Keratinocyte (primary cell): ENCODE data around the gene SMCO3. TPM values are rescaled to one million over a fixed set of nuclear protein-coding genes. Genes with fewer than 3 reads are reported as not detected.

Experiments used
- DNase-seq: peaks from one replicate; pipeline ENCODE4 v3.0.0-alpha.2; 2011; ENCODE audit warnings: low read depth, missing footprints, low spot score
- FAIRE-seq: peaks from 2 replicates; lab custom pipeline; 2011; peaks lifted over from hg19 to GRCh38; lab: Jason Lieb, UNC
- H2AFZ ChIP-seq: 2 replicates; pipeline ENCODE4 v1.6.0; 2012; ENCODE audit warnings: low read length, control low read depth, inconsistent platforms; ENCODE audit not compliant: control insufficient read depth
- H3K27ac ChIP-seq: 2 replicates; pipeline ENCODE4 v1.5.1; 2011; ENCODE audit warnings: low read length; ENCODE audit not compliant: control insufficient read depth, insufficient read depth
- H3K27me3 ChIP-seq: 3 replicates; pipeline ENCODE4 v1.6.0; 2011; ENCODE audit warnings: low read length; ENCODE audit not compliant: control insufficient read depth, insufficient read depth; ENCODE audit errors: extremely low read depth
- H3K36me3 ChIP-seq, 2 experiments: 2 replicates in 1 of 2; 3 replicates in 1 of 2; pipeline ENCODE4 v1.5.1; 2011; ENCODE audit warnings: low read length in 2 of 2, mild to moderate bottlenecking in 1 of 2; ENCODE audit not compliant: control insufficient read depth in 2 of 2, insufficient read depth in 2 of 2; ENCODE audit errors: extremely low read depth in 1 of 2
- H3K4me1 ChIP-seq: 3 replicates; pipeline ENCODE4 v1.5.1; 2011; ENCODE audit warnings: low read length; ENCODE audit not compliant: control insufficient read depth, insufficient read depth; ENCODE audit errors: extremely low read depth
- H3K4me2 ChIP-seq: 3 replicates; pipeline ENCODE4 v1.6.0; 2011; ENCODE audit warnings: low read depth, low read length; ENCODE audit not compliant: control insufficient read depth, insufficient read depth; ENCODE audit errors: extremely low read depth
- H3K4me3 ChIP-seq, 3 experiments: fragments of 200-600 bp in 1 of 3; sonication (generic) in 1 of 3; 2 replicates in 2 of 3; 3 replicates in 1 of 3; pipeline ENCODE4 v1.5.1; 2011 to 2016; ENCODE audit warnings: low read length in 3 of 3, mild to moderate bottlenecking in 3 of 3, control low read depth in 2 of 3, inconsistent platforms in 1 of 3, low read depth in 1 of 3, mixed read lengths in 1 of 3, mixed run types in 1 of 3, moderate library complexity in 1 of 3; ENCODE audit not compliant: control insufficient read depth in 2 of 3, insufficient read depth in 2 of 3; ENCODE audit errors: extremely low read depth in 1 of 3
- H3K79me2 ChIP-seq: 2 replicates; pipeline ENCODE4 v1.6.0; 2012; ENCODE audit warnings: low read length; ENCODE audit not compliant: control insufficient read depth, insufficient read depth
- H3K9ac ChIP-seq: 3 replicates; pipeline ENCODE4 v1.6.0; 2011; ENCODE audit warnings: low read length; ENCODE audit not compliant: control insufficient read depth, insufficient read depth; ENCODE audit errors: extremely low read depth
- H3K9me1 ChIP-seq: 3 replicates; pipeline ENCODE4 v1.6.0; 2011; ENCODE audit warnings: low read length; ENCODE audit not compliant: control insufficient read depth, insufficient read depth; ENCODE audit errors: extremely low read depth
- H3K9me3 ChIP-seq: 2 replicates; pipeline ENCODE4 v1.5.1; 2012; ENCODE audit warnings: low read depth, low read length; ENCODE audit not compliant: control insufficient read depth
- H4K20me1 ChIP-seq: 3 replicates; pipeline ENCODE4 v1.6.0; 2011; ENCODE audit warnings: low read length; ENCODE audit not compliant: control insufficient read depth, insufficient read depth; ENCODE audit errors: extremely low read depth
- EZH2 ChIP-seq: IDR thresholded peaks from one replicate; pipeline ENCODE4 v1.6.1; 2012; ENCODE audit warnings: inconsistent platforms, mild to moderate bottlenecking, low read length, moderate library complexity
- dilution Hi-C: fragments of 300-500 bp; cut with MboI; formaldehyde crosslinking; loops from one replicate; pipeline ENCODE4 v1.7.0; 2020; ENCODE audit warnings: low sequenced_read_pairs; ENCODE audit not compliant: extremely low pct_ligation_motif_present
- polyA plus RNA-seq, 5 experiments: library from polyadenylated mRNA; depleted of rRNA in 3 of 5; stranded (reverse) in 3 of 5; stranded (forward) in 1 of 5; unstranded in 1 of 5; fragments of >200 nt; gene quantifications; 1 replicate in 1 of 5; 2 replicates in 3 of 5; 3 replicates in 1 of 5; pipeline versions ENCODE4 v1.2.1 to v1.2.3, GENCODE V29; 2011 to 2012; ENCODE audit warnings: missing spikeins in 2 of 5, low read depth in 1 of 5, low replicate concordance in 1 of 5
- TF ChIP-seq, protein P1 (sequence below), 3 experiments: IDR thresholded peaks in 1 of 3; conservative IDR thresholded peaks in 1 of 3; optimal IDR thresholded peaks in 1 of 3; 2 replicates in 2 of 3; 3 replicates in 1 of 3; pipeline versions ENCODE3 to v1.5.1; 2011; ENCODE audit warnings: low read length in 3 of 3, mild to moderate bottlenecking in 3 of 3, moderate library complexity in 2 of 3, control low read depth in 1 of 3, inconsistent platforms in 1 of 3; ENCODE audit not compliant: insufficient read depth in 2 of 3; ENCODE audit errors: extremely low read depth in 1 of 3

SMCO3 gene
- polyA plus RNA-seq, 1 donor (not counting 4 experiments of a cell fraction or from before 2014, with no cell fraction given): not detected

DNA sequence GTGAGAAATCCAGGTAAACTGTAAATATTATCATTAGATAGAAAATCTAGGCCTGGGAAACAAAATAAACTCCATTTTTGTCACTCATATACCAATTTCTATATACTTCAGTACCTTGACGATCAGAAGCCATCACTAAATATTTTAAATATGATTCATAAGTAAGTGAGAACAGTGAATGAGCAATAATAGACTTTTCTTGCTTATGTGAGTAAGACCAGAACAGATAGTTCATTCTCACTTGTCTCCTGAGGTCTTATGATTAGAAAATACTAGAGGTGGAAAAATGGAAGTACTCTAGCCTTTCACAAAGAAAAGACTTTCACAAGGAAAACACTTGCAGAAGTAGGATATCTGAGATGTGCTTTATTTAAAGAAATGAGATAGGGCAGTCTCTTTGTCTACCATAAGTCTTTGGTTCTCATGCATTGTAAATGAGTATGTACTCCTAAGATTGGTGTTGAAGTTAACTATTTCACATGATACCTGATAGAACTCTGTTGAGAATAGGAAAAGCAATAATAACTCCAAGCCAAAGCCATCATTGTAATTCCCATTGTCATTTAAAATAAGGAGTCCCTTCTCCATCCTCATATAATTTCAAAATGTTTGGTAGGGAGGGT, 10.1 kb upstream of the SMCO3 start:
- TF ChIP-seq EZH2: no peak
- TF ChIP-seq, protein P1, sequence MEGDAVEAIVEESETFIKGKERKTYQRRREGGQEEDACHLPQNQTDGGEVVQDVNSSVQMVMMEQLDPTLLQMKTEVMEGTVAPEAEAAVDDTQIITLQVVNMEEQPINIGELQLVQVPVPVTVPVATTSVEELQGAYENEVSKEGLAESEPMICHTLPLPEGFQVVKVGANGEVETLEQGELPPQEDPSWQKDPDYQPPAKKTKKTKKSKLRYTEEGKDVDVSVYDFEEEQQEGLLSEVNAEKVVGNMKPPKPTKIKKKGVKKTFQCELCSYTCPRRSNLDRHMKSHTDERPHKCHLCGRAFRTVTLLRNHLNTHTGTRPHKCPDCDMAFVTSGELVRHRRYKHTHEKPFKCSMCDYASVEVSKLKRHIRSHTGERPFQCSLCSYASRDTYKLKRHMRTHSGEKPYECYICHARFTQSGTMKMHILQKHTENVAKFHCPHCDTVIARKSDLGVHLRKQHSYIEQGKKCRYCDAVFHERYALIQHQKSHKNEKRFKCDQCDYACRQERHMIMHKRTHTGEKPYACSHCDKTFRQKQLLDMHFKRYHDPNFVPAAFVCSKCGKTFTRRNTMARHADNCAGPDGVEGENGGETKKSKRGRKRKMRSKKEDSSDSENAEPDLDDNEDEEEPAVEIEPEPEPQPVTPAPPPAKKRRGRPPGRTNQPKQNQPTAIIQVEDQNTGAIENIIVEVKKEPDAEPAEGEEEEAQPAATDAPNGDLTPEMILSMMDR (optimal IDR thresholded peaks at IDR 0.05 in 1 of 3, IDR thresholded peaks at IDR 0.05 in 1 of 3, conservative IDR thresholded peaks at IDR 0.05 in 1 of 3; ENCODE audit: extremely low read depth in 1 of 3, insufficient read depth in 2 of 3, low read length in 3 of 3): no peak
- FAIRE-seq: no peak

DNA sequence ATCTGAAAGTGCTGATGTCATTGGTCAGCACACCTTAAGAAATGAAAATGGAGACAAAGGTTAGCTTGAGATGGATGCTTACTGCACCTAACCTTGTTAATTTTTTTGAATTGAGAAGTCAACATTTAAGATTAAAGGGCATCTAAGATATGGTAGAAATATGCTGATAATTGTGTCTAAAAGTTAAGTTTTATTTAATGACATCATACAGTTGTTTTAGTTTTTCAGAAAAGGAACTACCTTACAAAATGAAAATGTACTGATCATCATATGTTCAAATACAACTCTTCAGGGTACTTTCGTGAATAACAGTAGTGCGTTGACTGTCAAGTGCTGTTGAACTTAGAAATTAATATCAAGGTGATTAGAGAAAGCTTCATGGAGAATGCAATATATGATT, 2.5 kb downstream of the SMCO3 start:
- Histone ChIP-seq H3K36me3 (no peaks in the 10 kb centered on the region), H3K27ac (no peak overlapping the region), H3K9ac (no peak overlapping the region), H3K9me3 (no peaks in the 10 kb centered on the region), H2AFZ (no peak overlapping the region), H3K4me3 (no peak overlapping the region), H3K27me3 (no peaks in the 10 kb centered on the region), H3K79me2 (no peaks in the 10 kb centered on the region), H3K9me1 (no peaks in the 10 kb centered on the region), H4K20me1 (no peaks in the 10 kb centered on the region), H3K4me2 (no peak overlapping the region), H3K4me1 (no peaks in the 10 kb centered on the region)
- no peak for DNase-seq
- no peak for TF ChIP-seq EZH2
- TF ChIP-seq, protein P1 (optimal IDR thresholded peaks at IDR 0.05 in 1 of 3, IDR thresholded peaks at IDR 0.05 in 1 of 3, conservative IDR thresholded peaks at IDR 0.05 in 1 of 3; ENCODE audit: extremely low read depth in 1 of 3, insufficient read depth in 2 of 3, low read length in 3 of 3): no peak
- dilution Hi-C loops: no loop called here
- no peak for FAIRE-seq

More for the DNA sequence above, 10.1 kb upstream of the SMCO3 start:
- H3K36me3 ChIP-seq: no peaks in the 10 kb centered on the region
- no peaks in the 10 kb centered on the region for H3K9me1 ChIP-seq
- DNase-seq: no peak
- H3K27me3 ChIP-seq: no peaks in the 10 kb centered on the region
- H3K4me1 ChIP-seq: peaks cover 12% of the 10 kb centered on the region
- no peak overlapping the region for H2AFZ ChIP-seq
- dilution Hi-C loops: no loop called here
- no peak overlapping the region for H3K27ac ChIP-seq
- no peaks in the 10 kb centered on the region for H4K20me1 ChIP-seq
- H3K4me2 ChIP-seq: no peak overlapping the region
- H3K4me3 ChIP-seq: no peak overlapping the region
- H3K9me3 ChIP-seq: no peaks in the 10 kb centered on the region
- no peaks in the 10 kb centered on the region for H3K79me2 ChIP-seq
- H3K9ac ChIP-seq: no peak overlapping the region
